H1 (cell line): ENCODE measurements around the gene VAPB. TPM values are rescaled to one million over a fixed set of nuclear protein-coding genes. Genes with fewer than 3 reads are reported as not detected.

ENCODE experiments used
- CTCF ChIA-PET: fragments of 300-600 bp; sonication (Branson Sonifier 250); formaldehyde crosslinking; loops from one replicate; lab custom pipeline; 2021; ENCODE audit not compliant: partially characterized antibody; lab: Charles Lee
- POLR2A ChIA-PET: fragments of 300-600 bp; sonication (Branson Sonifier 250); formaldehyde crosslinking; loops from one replicate; lab custom pipeline; 2021; ENCODE audit warnings: inconsistent platforms; ENCODE audit not compliant: partially characterized antibody; lab: Charles Lee
- DNase-seq, 2 experiments: peaks; one replicate each; pipeline versions ENCODE4 v3.0.0 to v3.0.0-alpha.2; 2010 to 2022; ENCODE audit warnings: low spot score in 2 of 2, low read depth in 1 of 2, mixed read lengths in 1 of 2
- FAIRE-seq: peaks from 2 replicates; lab custom pipeline; 2011; peaks lifted over from hg19 to GRCh38; lab: Jason Lieb, UNC
- H2AFZ ChIP-seq: 2 replicates; pipeline ENCODE4 v1.8.1; 2012; ENCODE audit warnings: low read length, inconsistent platforms
- H2AK5ac ChIP-seq: 2 replicates; pipeline ENCODE4 v1.6.1; 2013; ENCODE audit warnings: low read depth, low read length
- H2BK120ac ChIP-seq: replicated peaks from 2 replicates; pipeline ENCODE3; 2013; ENCODE audit warnings: low read depth, low read length, inconsistent platforms
- H2BK12ac ChIP-seq: 2 replicates; pipeline ENCODE4 v1.6.1; 2013; ENCODE audit warnings: low read depth, low read length
- H2BK15ac ChIP-seq: 2 replicates; pipeline ENCODE4 v1.6.1; 2013; ENCODE audit warnings: low read length
- H2BK20ac ChIP-seq: 2 replicates; pipeline ENCODE4 v1.6.1; 2013; ENCODE audit warnings: low read length
- H2BK5ac ChIP-seq: 2 replicates; pipeline ENCODE4 v1.6.1; 2013; ENCODE audit warnings: low read depth, low read length
- H3K14ac ChIP-seq: 2 replicates; pipeline ENCODE4 v1.6.1; 2013; ENCODE audit warnings: inconsistent platforms; ENCODE audit not compliant: insufficient read length
- H3K18ac ChIP-seq: 2 replicates; pipeline ENCODE4 v1.6.1; 2013; ENCODE audit warnings: low read length; ENCODE audit errors: extremely low read depth
- H3K23ac ChIP-seq: 2 replicates; pipeline ENCODE4 v1.6.1; 2013; ENCODE audit warnings: inconsistent platforms; ENCODE audit not compliant: insufficient read length
- H3K23me2 ChIP-seq: 2 replicates; pipeline ENCODE4 v1.6.1; 2013; ENCODE audit warnings: low read depth, low read length
- H3K27ac ChIP-seq: 2 replicates; pipeline ENCODE4 v1.6.1; 2011; ENCODE audit warnings: low read depth, low read length, inconsistent platforms
- H3K27me3 ChIP-seq, 4 experiments: replicated peaks in 1 of 4; 1 replicate in 1 of 4; 2 replicates in 3 of 4; pipeline versions ENCODE4 v1.6.1 to v1.8.1; 2011 to 2013; ENCODE audit warnings: low read length in 3 of 4, mild to moderate bottlenecking in 3 of 4, inconsistent platforms in 2 of 4, mixed read lengths in 2 of 4, moderate library complexity in 1 of 4; ENCODE audit not compliant: control insufficient read depth in 3 of 4, insufficient read depth in 3 of 4; ENCODE audit errors: extremely low read depth in 1 of 4
- H3K36me3 ChIP-seq, 4 experiments: 2 replicates each; pipeline versions ENCODE4 v1.6.1 to v1.8.1; 2011 to 2013; ENCODE audit warnings: mild to moderate bottlenecking in 4 of 4, low read length in 3 of 4, moderate library complexity in 2 of 4, control low read depth in 1 of 4, inconsistent platforms in 1 of 4; ENCODE audit not compliant: insufficient read depth in 4 of 4, control insufficient read depth in 2 of 4
- H3K4ac ChIP-seq: replicated peaks from 2 replicates; pipeline ENCODE3; 2013; ENCODE audit warnings: low read length, low read depth, mixed read lengths, inconsistent platforms; ENCODE audit not compliant: insufficient read length
- H3K4me1 ChIP-seq, 4 experiments: replicated peaks in 1 of 4; 1 replicate in 1 of 4; 2 replicates in 3 of 4; pipeline versions ENCODE4 v1.6.1 to v1.8.1; 2011 to 2013; ENCODE audit warnings: low read length in 3 of 4, inconsistent platforms in 2 of 4, mixed read lengths in 1 of 4; ENCODE audit not compliant: insufficient read depth in 4 of 4, control insufficient read depth in 3 of 4
- H3K4me2 ChIP-seq, 2 experiments: 2 replicates each; pipeline versions ENCODE4 v1.6.1 to v1.8.1; 2011 to 2013; ENCODE audit warnings: low read depth in 2 of 2, low read length in 2 of 2, control low read depth in 1 of 2, inconsistent platforms in 1 of 2, mild to moderate bottlenecking in 1 of 2; ENCODE audit not compliant: insufficient read depth in 1 of 2
- H3K4me3 ChIP-seq, 4 experiments: fragments of 200-600, 300-600 bp in 1 of 4; sonication (generic), shearing (Covaris generic), sonication (Bioruptor Twin) in 1 of 4; 2 replicates each; pipeline versions ENCODE4 v1.5.1 to v1.8.1; 2011 to 2016; ENCODE audit warnings: low read length in 4 of 4, low read depth in 3 of 4, control low read depth in 2 of 4, inconsistent platforms in 2 of 4, mild to moderate bottlenecking in 2 of 4, mixed read lengths in 1 of 4, moderate library complexity in 1 of 4; ENCODE audit not compliant: insufficient read depth in 2 of 4; ENCODE audit errors: extremely low read depth in 1 of 4
- H3K56ac ChIP-seq: replicated peaks from 2 replicates; pipeline ENCODE3; 2013; ENCODE audit warnings: low read depth, mild to moderate bottlenecking, mixed read lengths, low read length, inconsistent platforms; ENCODE audit not compliant: insufficient read length
- H3K79me1 ChIP-seq: 2 replicates; pipeline ENCODE4 v1.6.1; 2013; ENCODE audit warnings: low read depth, low read length, control low read depth
- H3K79me2 ChIP-seq, 2 experiments: 2 replicates each; pipeline versions ENCODE4 v1.6.1 to v1.8.1; 2012 to 2013; ENCODE audit warnings: low read length in 2 of 2, mild to moderate bottlenecking in 2 of 2, inconsistent platforms in 1 of 2; ENCODE audit not compliant: insufficient read depth in 2 of 2, control insufficient read depth in 1 of 2
- H3K9ac ChIP-seq, 4 experiments: replicated peaks in 1 of 4; 1 replicate in 1 of 4; 2 replicates in 3 of 4; pipeline versions ENCODE4 v1.6.1 to v1.8.1; 2011 to 2013; ENCODE audit warnings: low read depth in 3 of 4, low read length in 3 of 4, control low read depth in 2 of 4, mild to moderate bottlenecking in 2 of 4, moderate library complexity in 2 of 4, inconsistent platforms in 1 of 4; ENCODE audit errors: extremely low read depth in 1 of 4
- H3K9me3 ChIP-seq, 2 experiments: 2 replicates each; pipeline versions ENCODE4 v1.6.1 to v1.8.1; 2012 to 2013; ENCODE audit warnings: mild to moderate bottlenecking in 2 of 2, moderate library complexity in 2 of 2, control low read depth in 1 of 2, inconsistent platforms in 1 of 2, low read depth in 1 of 2, low read length in 1 of 2, mixed read lengths in 1 of 2; ENCODE audit not compliant: insufficient read depth in 2 of 2
- H4K20me1 ChIP-seq, 2 experiments: replicated peaks in 1 of 2; 2 replicates each; pipeline versions ENCODE3 to v1.8.1; 2011 to 2013; ENCODE audit warnings: inconsistent platforms in 2 of 2, low read length in 2 of 2, mild to moderate bottlenecking in 1 of 2; ENCODE audit not compliant: insufficient read depth in 2 of 2, control insufficient read depth in 1 of 2
- H4K5ac ChIP-seq: 2 replicates; pipeline ENCODE4 v1.6.1; 2013; ENCODE audit warnings: low read length, low read depth, mixed read lengths, inconsistent platforms; ENCODE audit not compliant: insufficient read length
- H4K8ac ChIP-seq: 2 replicates; pipeline ENCODE4 v1.8.0; 2013; ENCODE audit warnings: mild to moderate bottlenecking, moderate library complexity, low read length, inconsistent platforms; ENCODE audit not compliant: insufficient read depth; ENCODE audit errors: extremely low read depth
- H4K91ac ChIP-seq: replicated peaks from 2 replicates; pipeline ENCODE3; 2013; ENCODE audit warnings: low read length, mixed read lengths, inconsistent platforms; ENCODE audit not compliant: insufficient read length
- ASH2L ChIP-seq: fragments of 200-600, 300-600 bp; sonication (generic); IDR thresholded peaks from one replicate; pipeline ENCODE4 v1.7.1; 2017; ENCODE audit warnings: low read length
- CEBPB ChIP-seq: IDR thresholded peaks from 2 replicates; pipeline ENCODE4 v1.6.1; 2012; ENCODE audit warnings: low read depth, low read length
- CHD1 ChIP-seq: IDR thresholded peaks from 2 replicates; pipeline ENCODE4 v1.6.1; 2012; ENCODE audit warnings: low read depth, low read length, improper control_type of control experiment
- EGR1 ChIP-seq: IDR thresholded peaks from 2 replicates; pipeline ENCODE4 v1.6.1; 2011; ENCODE audit warnings: low read depth, low read length, borderline replicate concordance
- GABPA ChIP-seq: IDR thresholded peaks from 2 replicates; pipeline ENCODE4 v1.6.1; 2011; ENCODE audit warnings: mild to moderate bottlenecking, low read length, moderate library complexity, borderline replicate concordance; ENCODE audit not compliant: insufficient read depth
- HDAC2 ChIP-seq, 2 experiments: fragments of 300-600 bp in 1 of 2; sonication (generic) in 1 of 2; IDR thresholded peaks; 2 replicates each; pipeline ENCODE4 v1.6.1; 2011 to 2012; ENCODE audit warnings: low read depth in 2 of 2, low read length in 2 of 2, mild to moderate bottlenecking in 2 of 2, moderate library complexity in 2 of 2, borderline replicate concordance in 1 of 2, inconsistent platforms in 1 of 2
- KDM1A ChIP-seq: fragments of 200-600, 300-600 bp; sonication (generic); IDR thresholded peaks from 2 replicates; pipeline ENCODE4 v1.7.1; 2016; ENCODE audit warnings: mild to moderate bottlenecking, low read length, borderline replicate concordance
- RXRA ChIP-seq: IDR thresholded peaks from 2 replicates; pipeline ENCODE4 v1.6.1; 2011; ENCODE audit warnings: low read depth, mild to moderate bottlenecking, low read length, moderate library complexity; ENCODE audit not compliant: insufficient read depth
- TBP ChIP-seq: IDR thresholded peaks from 2 replicates; pipeline ENCODE4 v1.6.1; 2011; ENCODE audit warnings: low read depth, low read length, improper control_type of control experiment
- WGBS, 2 experiments: shearing (Covaris generic) in 1 of 2; methylation state at CpG; one replicate each; pipeline versions ENCODE4 v1.1.6 to v1.1.7; 2013 to 2015; ENCODE audit warnings: low lambda C conversion rate in 2 of 2, mixed read lengths in 2 of 2, inconsistent platforms in 1 of 2, low coverage in 1 of 2, missing lambda C conversion rate in 1 of 2; ENCODE audit not compliant: insufficient replicate concordance in 2 of 2, insufficient coverage in 1 of 2, insufficient read length in 1 of 2; ENCODE audit errors: extremely low coverage in 1 of 2, missing lambda C conversion rate in 1 of 2; 5-methylcytosine and 5-hydroxymethylcytosine counted together
- polyA plus RNA-seq, 7 experiments: library from polyadenylated mRNA; depleted of rRNA in 3 of 7; stranded (reverse) in 5 of 7; unstranded in 2 of 7; fragments of >200 nt in 5 of 7; fragments of 200-250 nt in 2 of 7; gene quantifications; 1 replicate in 5 of 7; 2 replicates in 1 of 7; 4 replicates in 1 of 7; pipeline versions ENCODE4 v1.2.1 to v1.2.3, GENCODE V29; 2011 to 2013; ENCODE audit warnings: missing spikeins in 2 of 7, mixed read lengths in 2 of 7
- total RNA-seq: library from RNA; stranded (reverse); fragmentation: NEBNext Ultra II Directional; extraction: Animal tissue kit (Norgen Biotek cat#: 25700); gene quantifications from 2 replicates; pipeline ENCODE4 v1.2.1, GENCODE V29; 2021
- TF ChIP-seq, protein P1 (sequence below): IDR thresholded peaks from 2 replicates; pipeline ENCODE4 v1.6.1; 2011; ENCODE audit warnings: low read length, improper control_type of control experiment

Gene VAPB
- total and polyA plus RNA-seq, 2 of the 8 experiments (the other 6 are each of a cell fraction or from before 2014, with no cell fraction given), result 24.4 to 62.8 TPM

DNA sequence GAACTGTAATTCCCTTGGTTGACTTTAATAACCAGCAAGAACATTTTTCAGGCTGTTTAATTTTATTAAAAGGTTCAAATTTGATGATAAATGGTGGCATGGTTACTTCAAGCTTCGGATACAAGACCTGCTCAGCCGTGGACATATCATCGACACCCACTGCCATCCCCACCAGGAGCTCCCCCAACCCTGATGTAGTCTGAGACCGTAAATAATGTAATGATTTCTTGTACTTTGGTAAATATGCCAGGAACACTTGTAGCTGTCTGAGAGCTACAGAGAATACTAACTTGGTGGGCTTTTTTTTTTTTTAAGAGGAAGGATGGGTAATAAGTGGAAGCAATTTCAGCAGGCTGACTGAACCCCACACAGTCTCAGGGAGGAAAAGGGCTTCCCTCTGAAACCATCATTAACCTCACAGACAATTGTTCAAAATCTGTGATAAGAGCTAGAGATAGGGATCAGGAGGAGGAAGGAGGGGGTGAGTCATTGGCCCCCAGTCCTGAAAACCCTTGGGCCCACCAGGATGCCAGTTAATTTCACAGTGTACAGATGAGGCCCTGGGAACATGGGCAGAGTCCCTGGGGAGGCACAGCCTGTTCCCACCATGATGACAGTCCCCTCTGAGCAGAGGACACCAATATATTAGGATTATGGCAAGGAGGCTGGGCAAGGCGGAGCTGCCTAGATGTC, 70.2 kb downstream of the VAPB start:
- POLR2A ChIA-PET, result interaction anchor here (1.1 kb wide), 1 partner anchor 85 kb away, joined by 3 read pairs; no protein-coding TSS in a partner anchor
- Histone ChIP-seq H4K91ac (no peak overlapping the region), H3K4me3 (no peak overlapping the region), H3K23me2 (no peaks in the 10 kb centered on the region), H3K36me3 (no peaks in the 10 kb centered on the region), H2BK20ac (no peak overlapping the region), H3K9me3 (0 out of 4 replicates have a peak, but pooled peaks cover 0 to 3% of the 10 kb centered on the region in 2 experiments), H3K4me2 (no peak overlapping the region), H3K27ac (no peak overlapping the region), H2BK12ac (no peak overlapping the region), H2BK15ac (no peak overlapping the region), H3K18ac (no peak overlapping the region), H4K20me1 (no peaks in the 10 kb centered on the region), H3K23ac (no peak overlapping the region), H3K56ac (no peak overlapping the region), H2AK5ac (no peak overlapping the region), H2AFZ (no peak overlapping the region), H3K14ac (no peak overlapping the region), H3K4me1 (no peaks in the 10 kb centered on the region; a peak in 1 of 7 replicates), H3K79me1 (no peaks in the 10 kb centered on the region), H3K4ac (no peak overlapping the region), H3K27me3 (no peaks in the 10 kb centered on the region), H2BK5ac (no peak overlapping the region), H3K79me2 (no peaks in the 10 kb centered on the region), H3K9ac (no peak overlapping the region), H2BK120ac (no peak overlapping the region), H4K8ac (no peak overlapping the region), H4K5ac (no peak overlapping the region)
- CTCF ChIA-PET, result interaction anchor here (0.9 to 2.7 kb wide), 3 partner anchors 12 to 267 kb away, joined by 3 to 15 read pairs (median 8); no protein-coding TSS in a partner anchor
- FAIRE-seq (no peak), DNase-seq (no peak)
- 86% methylated on average over 5 of the region's 5 CpGs; no CpG with 5 or more reads in 1 of the 2 experiments for WGBS, 2 experiments
- TF ChIP-seq RXRA (no peak), KDM1A (no peak), TBP (no peak), EGR1 (no peak), GABPA (no peak), HDAC2 (IDR thresholded peaks at IDR 0.05; ENCODE audit: borderline replicate concordance in 1 of 2, low read depth in 2 of 2, low read length in 2 of 2) (no peak), CHD1 (no peak), CEBPB (no peak), ASH2L (no peak)
- TF ChIP-seq, protein P1, sequence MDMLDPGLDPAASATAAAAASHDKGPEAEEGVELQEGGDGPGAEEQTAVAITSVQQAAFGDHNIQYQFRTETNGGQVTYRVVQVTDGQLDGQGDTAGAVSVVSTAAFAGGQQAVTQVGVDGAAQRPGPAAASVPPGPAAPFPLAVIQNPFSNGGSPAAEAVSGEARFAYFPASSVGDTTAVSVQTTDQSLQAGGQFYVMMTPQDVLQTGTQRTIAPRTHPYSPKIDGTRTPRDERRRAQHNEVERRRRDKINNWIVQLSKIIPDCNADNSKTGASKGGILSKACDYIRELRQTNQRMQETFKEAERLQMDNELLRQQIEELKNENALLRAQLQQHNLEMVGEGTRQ, result no peak
